ENCODE results near the gene FGFR2.

GRCh38 chr10:121558238-121558637, 40.0 kb downstream of the FGFR2 start:
- no peak for TF ChIP-seq CTCF (IDR thresholded peaks at IDR 0.05)
- TF ChIP-seq POLR2A (IDR thresholded peaks at IDR 0.05) = no peak

Data from thyroid gland (tissue), 4 donors.